HFFc6 (cell line): ENCODE data around the gene VWA7. TPM values are rescaled to one million over a fixed set of nuclear protein-coding genes. Genes with fewer than 3 reads are reported as not detected.
"Not testable (repeated sequence)": the region's sequence is repeated elsewhere in the genome, so short reads cannot be mapped to it uniquely, and the experiment has no call there.

ENCODE experiments used
- DNase-seq: peaks from one replicate; pipeline ENCODE4 v3.0.0-alpha.2; 2018
- H3K27ac Mint-ChIP-seq: 2 replicates; pipeline ENCODE4 v1.8.0; 2020; ENCODE audit warnings: mild to moderate bottlenecking, mixed read lengths
- H3K27me3 Mint-ChIP-seq: 2 replicates; pipeline ENCODE4 v1.8.0; 2021; ENCODE audit warnings: mild to moderate bottlenecking, moderate library complexity, mixed read lengths; ENCODE audit not compliant: insufficient read depth
- H3K36me3 Mint-ChIP-seq: 2 replicates; pipeline ENCODE4 v1.8.0; 2021; ENCODE audit warnings: low read depth, mixed read lengths
- H3K4me1 Mint-ChIP-seq: 2 replicates; pipeline ENCODE4 v1.8.0; 2020; ENCODE audit warnings: low read depth, mixed read lengths
- H3K4me3 Mint-ChIP-seq: 2 replicates; pipeline ENCODE4 v1.8.0; 2020; ENCODE audit warnings: mild to moderate bottlenecking, moderate library complexity, mixed read lengths
- H3K9me3 Mint-ChIP-seq: 2 replicates; pipeline ENCODE4 v1.8.0; 2020; ENCODE audit warnings: mild to moderate bottlenecking, mixed read lengths
- CTCF ChIP-seq: fragments of 200-600 bp; sonication (generic); IDR thresholded peaks from 2 replicates; pipeline ENCODE4 v1.5.0; 2021; ENCODE audit warnings: antibody characterized with exemption, mild to moderate bottlenecking
- total RNA-seq, 6 experiments: library from RNA; stranded (reverse); fragmentation: NEBNext Ultra II Directional; extraction: Animal tissue kit (Norgen Biotek cat#: 25700); gene quantifications; 2 replicates in 1 of 6; 3 replicates in 5 of 6; pipeline ENCODE4 v1.2.3, GENCODE V29; 2021

The VWA7 gene
- total RNA-seq, 6 experiments from 2014 or later = 0.24 to 0.83 (median 0.64) TPM

DNA sequence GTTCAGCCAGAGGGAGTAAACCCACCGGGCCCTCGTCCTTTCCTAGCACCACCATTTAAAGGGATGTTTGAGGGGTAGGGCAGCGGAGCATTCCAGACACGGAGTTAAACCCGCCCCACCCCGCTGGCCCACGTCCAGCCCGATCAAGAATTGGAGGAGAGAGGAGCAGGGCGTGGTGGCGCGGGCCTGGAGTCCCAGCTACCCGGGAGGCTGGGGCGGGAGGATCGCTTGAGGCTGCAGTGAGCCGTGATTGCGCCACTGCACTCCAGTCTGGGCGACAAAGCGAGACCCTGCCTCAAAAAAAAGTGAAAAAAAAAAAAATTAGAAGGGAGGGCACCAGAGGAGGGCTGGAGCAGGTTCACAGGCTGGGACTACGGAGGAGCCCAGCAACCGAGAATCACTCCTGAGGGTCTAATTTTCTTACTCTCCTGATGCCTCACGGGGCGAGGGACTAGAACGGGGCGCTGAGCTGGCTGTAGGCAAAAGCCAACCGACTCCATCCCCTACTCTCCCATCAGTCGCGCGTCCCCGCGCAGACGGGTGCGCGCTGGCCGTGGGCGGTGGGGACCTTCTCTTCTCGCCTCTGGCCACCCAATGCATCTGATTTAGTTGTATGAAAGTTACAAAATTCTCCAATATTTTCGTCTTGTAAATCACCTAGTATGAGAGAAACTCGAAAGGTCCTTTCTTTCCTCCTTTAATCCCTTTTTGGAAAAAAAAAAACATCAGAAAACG is 44.3 kb upstream of the VWA7 start:
- Mint-ChIP-seq H3K27me3 (peaks cover 3% of the 10 kb centered on the region), H3K9me3 (peaks cover 7% of the 10 kb centered on the region), H3K4me1 (peaks cover 68% of the 10 kb centered on the region), H3K4me3 (peak overlapping the region; percentile 92), H3K27ac (peak overlapping the region; percentile 98), H3K36me3 (peaks cover 13% of the 10 kb centered on the region; the same call in 1 of the 2 replicates)
- no peak for DNase-seq
- no peak for TF ChIP-seq CTCF

DNA sequence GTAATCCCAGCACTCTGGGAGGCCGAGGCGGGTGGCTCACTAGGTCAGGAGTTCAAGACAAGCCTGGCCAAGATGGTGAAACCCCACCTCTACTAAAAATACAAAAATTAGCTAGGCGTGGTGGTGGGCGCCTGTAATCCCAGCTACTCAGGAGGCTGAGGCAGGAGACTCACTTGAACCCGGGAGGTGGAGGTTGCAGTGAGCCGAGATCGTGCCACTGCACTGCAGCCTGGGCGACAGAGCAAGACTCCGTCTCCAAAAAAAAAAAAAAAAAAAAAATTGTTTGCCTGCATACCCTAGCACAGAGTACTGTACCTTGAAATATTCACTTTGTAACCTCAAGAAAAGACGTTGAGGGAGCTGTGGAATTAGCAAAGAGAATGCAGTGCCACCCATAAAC is 43.3 kb upstream of the VWA7 start:
- H3K27me3 Mint-ChIP-seq, H3K4me3 Mint-ChIP-seq, DNase-seq: not testable (repeated sequence)
- Mint-ChIP-seq H3K27ac (peak overlapping the region; percentile 98; the same call in 1 of the 2 replicates), H3K36me3 (peaks cover 16% of the 10 kb centered on the region), H3K9me3 (peaks cover 10% of the 10 kb centered on the region), H3K4me1 (peaks cover 62% of the 10 kb centered on the region)

DNA sequence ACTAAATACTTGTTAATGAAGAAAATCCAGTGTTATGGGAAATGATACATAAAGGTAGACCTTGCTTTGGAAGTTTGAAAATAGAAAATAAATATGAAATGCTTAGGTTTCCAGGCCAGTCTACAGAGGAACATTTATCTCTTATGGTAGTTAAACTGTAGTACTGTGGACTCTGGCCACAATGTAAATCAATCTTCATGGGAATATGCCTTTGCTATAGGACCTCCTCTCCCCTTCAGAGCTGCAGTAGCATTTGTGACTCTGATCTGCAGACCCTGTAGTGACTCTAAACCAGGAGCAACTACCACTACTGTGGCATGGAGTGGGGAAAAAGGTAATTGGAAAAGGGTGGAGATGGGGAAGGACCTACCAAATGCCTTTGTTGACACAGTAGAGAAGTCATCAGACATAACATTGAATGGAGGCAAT is 42.8 kb upstream of the VWA7 start:
- peaks cover 11% of the 10 kb centered on the region for H3K9me3 Mint-ChIP-seq
- no peak overlapping the region for H3K4me3 Mint-ChIP-seq
- H3K36me3 Mint-ChIP-seq = peaks cover 18% of the 10 kb centered on the region
- peak overlapping the region; percentile 10 for H3K27ac Mint-ChIP-seq
- H3K4me1 Mint-ChIP-seq = peaks cover 62% of the 10 kb centered on the region
- H3K27me3 Mint-ChIP-seq = peaks cover 7% of the 10 kb centered on the region
- DNase-seq = no peak
- no peak for TF ChIP-seq CTCF

DNA sequence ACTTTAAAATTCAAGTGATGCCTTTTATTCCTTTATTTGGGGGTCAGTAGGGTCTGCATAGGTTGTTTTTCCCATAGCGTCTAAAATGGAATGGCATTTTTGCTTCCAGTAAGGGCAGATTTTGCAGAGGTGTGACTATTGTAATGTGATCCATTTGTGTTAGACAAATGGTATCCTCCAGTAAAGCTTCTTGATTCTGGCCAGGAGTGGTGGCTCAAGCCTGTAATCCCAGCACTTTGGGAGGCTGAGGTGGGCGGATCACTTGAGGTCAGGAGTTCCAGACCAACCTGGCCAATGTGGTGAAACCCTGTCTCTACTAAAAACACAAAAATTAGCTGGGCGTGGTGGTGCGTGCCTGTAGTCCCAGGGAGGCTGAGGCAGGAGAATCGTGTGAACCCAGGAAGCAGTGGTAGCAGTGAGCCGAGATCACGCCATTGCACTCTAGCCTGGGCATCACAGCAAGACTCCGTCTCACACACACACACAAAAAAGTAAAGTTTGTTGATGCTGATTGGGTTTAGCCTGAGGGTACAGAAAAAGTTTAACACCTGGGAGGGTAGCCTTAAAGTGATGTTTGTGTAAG is 40.9 kb upstream of the VWA7 start:
- H3K36me3 Mint-ChIP-seq = peaks cover 18% of the 10 kb centered on the region
- H3K27me3 Mint-ChIP-seq = peaks cover 11% of the 10 kb centered on the region
- peak overlapping the region; percentile 48 for H3K27ac Mint-ChIP-seq
- peak overlapping the region; percentile 86 for H3K4me3 Mint-ChIP-seq
- H3K9me3 Mint-ChIP-seq = peaks cover 11% of the 10 kb centered on the region
- not testable (repeated sequence) for DNase-seq
- peaks cover 65% of the 10 kb centered on the region for H3K4me1 Mint-ChIP-seq

- H3K4me3 Mint-ChIP-seq = peak overlapping the region; percentile 86
- peaks cover 18% of the 10 kb centered on the region for H3K36me3 Mint-ChIP-seq
- peaks cover 11% of the 10 kb centered on the region for H3K27me3 Mint-ChIP-seq
- DNase-seq = not testable (repeated sequence)
- peaks cover 58% of the 10 kb centered on the region for H3K4me1 Mint-ChIP-seq
- peaks cover 11% of the 10 kb centered on the region for H3K9me3 Mint-ChIP-seq
- H3K27ac Mint-ChIP-seq = peak overlapping the region; percentile 37
Observed at GRCh38 chr6:31817133-31817928, 40.2 kb upstream of the VWA7 start.

DNA sequence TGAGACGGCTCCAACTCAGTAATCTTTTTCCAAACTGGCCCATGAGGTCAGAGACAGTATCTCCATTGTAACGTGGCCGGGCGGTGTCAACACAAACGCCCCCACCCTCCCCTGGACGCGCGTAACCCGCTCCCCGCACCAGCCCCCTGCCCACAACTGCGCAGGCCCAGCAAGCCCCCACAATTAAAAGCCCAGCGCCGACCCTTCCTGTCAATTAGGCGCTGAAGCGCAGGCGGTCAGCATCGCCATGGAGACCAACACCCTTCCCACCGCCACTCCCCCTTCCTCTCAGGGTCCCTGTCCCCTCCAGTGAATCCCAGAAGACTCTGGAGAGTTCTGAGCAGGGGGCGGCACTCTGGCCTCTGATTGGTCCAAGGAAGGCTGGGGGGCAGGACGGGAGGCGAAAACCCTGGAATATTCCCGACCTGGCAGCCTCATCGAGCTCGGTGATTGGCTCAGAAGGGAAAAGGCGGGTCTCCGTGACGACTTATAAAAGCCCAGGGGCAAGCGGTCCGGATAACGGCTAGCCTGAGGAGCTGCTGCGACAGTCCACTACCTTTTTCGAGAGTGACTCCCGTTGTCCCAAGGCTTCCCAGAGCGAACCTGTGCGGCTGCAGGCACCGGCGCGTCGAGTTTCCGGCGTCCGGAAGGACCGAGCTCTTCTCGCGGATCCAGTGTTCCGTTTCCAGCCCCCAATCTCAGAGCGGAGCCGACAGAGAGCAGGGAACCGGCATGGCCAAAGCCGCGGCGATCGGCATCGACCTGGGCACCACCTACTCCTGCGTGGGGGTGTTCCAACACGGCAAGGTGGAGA is 38.1 kb upstream of the VWA7 start, which contains the start of the genes HSPA1A and HSPA1L:
Gene HSPA1A (plus strand): TSS at position 519 of the 814 bp plus-strand sequence. CDS start 214 bp downstream, at position 733.
Gene HSPA1L (minus strand): TSS at position 259 of the 814 bp plus-strand sequence. CDS start 3,311 bp downstream, outside the sequence.
- Mint-ChIP-seq H3K27me3 (peaks cover 8% of the 10 kb centered on the region), H3K4me1 (peaks cover 43% of the 10 kb centered on the region), H3K36me3 (peaks cover 18% of the 10 kb centered on the region), H3K4me3 (peak within 1 kb of the TSS; percentile 94), H3K27ac (peak within 1 kb of the TSS; percentile 99), H3K9me3 (peaks cover 11% of the 10 kb centered on the region)
- peak; percentile 97 for DNase-seq
- TF ChIP-seq CTCF = no peak
